NB4 (cell line): Measurements from ENCODE around the gene FAM83G.
"Not testable (repeated sequence)": the region's sequence is repeated elsewhere in the genome, so short reads cannot be mapped to it uniquely, and the experiment has no call there.

Experiments
- DNase-seq: peaks from one replicate; pipeline ENCODE4 v3.0.0; 2010; ENCODE audit warnings: low read depth
- H3K4me3 ChIP-seq: one replicate; pipeline ENCODE4 v1.5.1; 2011; ENCODE audit warnings: mild to moderate bottlenecking, low read depth, low read length, moderate library complexity
- MYC ChIP-seq: IDR thresholded peaks from 2 replicates; pipeline ENCODE4 v1.6.1; 2011; ENCODE audit warnings: low read depth, low read length
- POLR2A ChIP-seq: IDR thresholded peaks from 2 replicates; pipeline ENCODE4 v1.6.1; 2011; ENCODE audit warnings: mild to moderate bottlenecking; ENCODE audit not compliant: insufficient read length; ENCODE audit errors: extremely low read depth
- TF ChIP-seq, protein P1 (sequence below): IDR thresholded peaks from one replicate; pipeline ENCODE4 v1.5.1; 2012; ENCODE audit warnings: low read depth, low read length
- TF ChIP-seq, protein P2 (sequence below): IDR thresholded peaks from 2 replicates; pipeline ENCODE4 v1.6.1; 2011; ENCODE audit warnings: low read depth, low read length

FAM83G gene

DNA sequence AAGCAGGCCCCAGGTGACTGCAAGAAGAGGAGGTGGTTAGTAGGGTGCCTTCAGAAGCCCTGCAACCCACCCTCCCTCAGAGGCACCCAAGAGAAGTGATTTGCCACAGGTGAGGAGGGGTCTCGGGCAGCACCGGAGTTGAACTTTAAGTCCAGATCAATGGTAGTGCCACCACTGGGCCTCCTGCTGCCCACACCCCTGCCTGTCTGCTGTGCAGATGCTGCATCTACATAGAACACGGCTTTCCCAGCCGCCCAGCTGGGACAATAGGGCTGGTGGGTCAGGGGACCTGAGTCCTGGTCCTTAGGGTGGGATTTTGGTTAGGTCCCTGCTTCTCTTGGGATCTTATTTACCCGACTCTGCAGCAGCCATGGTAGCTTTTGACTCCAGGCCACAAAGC is 17.6 kb upstream of the FAM83G start:
- H3K4me3 ChIP-seq, result no peak overlapping the region
- no peak for DNase-seq
- TF ChIP-seq POLR2A (no peak), MYC (no peak)
- TF ChIP-seq, protein P1, sequence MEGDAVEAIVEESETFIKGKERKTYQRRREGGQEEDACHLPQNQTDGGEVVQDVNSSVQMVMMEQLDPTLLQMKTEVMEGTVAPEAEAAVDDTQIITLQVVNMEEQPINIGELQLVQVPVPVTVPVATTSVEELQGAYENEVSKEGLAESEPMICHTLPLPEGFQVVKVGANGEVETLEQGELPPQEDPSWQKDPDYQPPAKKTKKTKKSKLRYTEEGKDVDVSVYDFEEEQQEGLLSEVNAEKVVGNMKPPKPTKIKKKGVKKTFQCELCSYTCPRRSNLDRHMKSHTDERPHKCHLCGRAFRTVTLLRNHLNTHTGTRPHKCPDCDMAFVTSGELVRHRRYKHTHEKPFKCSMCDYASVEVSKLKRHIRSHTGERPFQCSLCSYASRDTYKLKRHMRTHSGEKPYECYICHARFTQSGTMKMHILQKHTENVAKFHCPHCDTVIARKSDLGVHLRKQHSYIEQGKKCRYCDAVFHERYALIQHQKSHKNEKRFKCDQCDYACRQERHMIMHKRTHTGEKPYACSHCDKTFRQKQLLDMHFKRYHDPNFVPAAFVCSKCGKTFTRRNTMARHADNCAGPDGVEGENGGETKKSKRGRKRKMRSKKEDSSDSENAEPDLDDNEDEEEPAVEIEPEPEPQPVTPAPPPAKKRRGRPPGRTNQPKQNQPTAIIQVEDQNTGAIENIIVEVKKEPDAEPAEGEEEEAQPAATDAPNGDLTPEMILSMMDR, result no peak
- TF ChIP-seq, protein P2, sequence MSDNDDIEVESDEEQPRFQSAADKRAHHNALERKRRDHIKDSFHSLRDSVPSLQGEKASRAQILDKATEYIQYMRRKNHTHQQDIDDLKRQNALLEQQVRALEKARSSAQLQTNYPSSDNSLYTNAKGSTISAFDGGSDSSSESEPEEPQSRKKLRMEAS, result no peak

DNA sequence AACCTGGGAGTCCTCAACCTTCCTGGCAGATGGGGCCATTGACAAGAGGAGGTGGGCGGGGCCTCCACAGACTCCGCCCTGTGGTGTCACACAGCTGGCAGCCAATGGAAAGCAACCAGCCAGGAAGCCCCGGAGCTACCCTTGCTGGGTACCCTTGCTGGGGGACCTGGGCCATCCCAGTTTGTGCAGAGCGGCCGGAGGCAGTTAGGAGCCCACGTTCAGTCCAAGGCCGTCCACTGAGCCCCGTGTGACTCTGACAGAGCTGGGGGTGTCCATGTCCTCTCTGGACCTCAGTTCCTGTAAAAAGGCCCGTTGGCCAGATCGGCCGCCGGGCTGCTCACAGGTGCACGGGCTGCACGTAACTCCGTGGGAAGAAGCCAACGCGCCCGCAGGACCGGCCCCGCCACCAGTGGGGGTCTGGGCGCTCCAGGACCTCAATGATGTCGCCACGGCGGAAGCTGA is 17.1 kb upstream of the FAM83G start:
- peak; percentile 40 for DNase-seq
- H3K4me3 ChIP-seq, result no peak overlapping the region
- TF ChIP-seq, protein P1, result no peak

DNA sequence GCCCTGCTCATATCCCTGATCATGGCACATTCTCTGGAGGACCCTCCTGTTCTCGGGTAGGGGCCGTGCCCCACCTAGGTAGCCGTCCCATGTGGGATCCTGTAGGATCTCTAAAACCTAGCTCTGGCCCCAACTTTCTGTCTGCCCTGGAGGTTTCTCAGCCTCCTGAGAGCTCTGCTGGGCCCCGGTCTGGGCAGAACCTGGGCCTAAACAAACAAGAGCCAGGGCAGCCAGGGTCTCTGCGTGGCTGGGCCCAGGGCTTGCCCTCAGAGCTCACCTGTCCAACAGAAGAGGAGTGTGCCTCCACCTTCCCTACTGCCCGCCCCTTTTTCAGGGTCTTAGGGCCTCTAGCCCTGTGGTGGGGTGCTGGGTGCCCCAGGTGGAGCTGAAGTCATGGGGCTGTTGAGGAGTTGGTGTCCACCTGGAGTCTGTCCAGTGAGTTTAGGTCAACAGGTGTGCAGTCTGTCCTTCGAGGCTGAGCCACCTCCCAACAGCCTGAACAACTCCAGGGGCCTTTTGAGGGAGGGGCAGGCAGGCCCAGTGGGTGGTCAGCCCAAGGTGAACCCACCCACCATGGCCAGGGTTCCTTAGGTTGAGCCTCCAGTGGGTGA is 16.6 kb upstream of the FAM83G start:
- H3K4me3 ChIP-seq, DNase-seq: not testable (repeated sequence)

DNA sequence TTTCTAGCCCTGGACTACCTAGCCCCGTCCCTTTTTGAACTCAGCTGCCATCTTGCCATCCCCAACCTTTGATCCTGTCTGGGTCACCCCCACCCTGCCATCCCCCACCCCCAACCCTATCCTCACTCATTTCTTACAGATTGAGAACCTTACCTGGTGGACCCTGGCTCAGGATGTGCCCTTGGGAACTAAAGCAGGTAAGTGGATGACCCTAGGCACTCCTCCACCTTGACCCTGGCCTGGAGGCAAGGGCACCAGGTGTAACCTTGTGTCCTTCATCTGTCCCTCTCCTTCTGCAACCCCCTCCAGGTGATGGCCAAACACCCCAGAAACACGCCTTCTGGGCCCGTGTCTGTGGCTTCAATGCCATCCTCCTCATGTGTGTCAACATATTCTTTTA is 15.5 kb upstream of the FAM83G start:
- no peak overlapping the region for H3K4me3 ChIP-seq
- TF ChIP-seq, protein P2, result no peak
- TF ChIP-seq, protein P1, result no peak
- TF ChIP-seq POLR2A (no peak), MYC (no peak)
- DNase-seq, result no peak

DNA sequence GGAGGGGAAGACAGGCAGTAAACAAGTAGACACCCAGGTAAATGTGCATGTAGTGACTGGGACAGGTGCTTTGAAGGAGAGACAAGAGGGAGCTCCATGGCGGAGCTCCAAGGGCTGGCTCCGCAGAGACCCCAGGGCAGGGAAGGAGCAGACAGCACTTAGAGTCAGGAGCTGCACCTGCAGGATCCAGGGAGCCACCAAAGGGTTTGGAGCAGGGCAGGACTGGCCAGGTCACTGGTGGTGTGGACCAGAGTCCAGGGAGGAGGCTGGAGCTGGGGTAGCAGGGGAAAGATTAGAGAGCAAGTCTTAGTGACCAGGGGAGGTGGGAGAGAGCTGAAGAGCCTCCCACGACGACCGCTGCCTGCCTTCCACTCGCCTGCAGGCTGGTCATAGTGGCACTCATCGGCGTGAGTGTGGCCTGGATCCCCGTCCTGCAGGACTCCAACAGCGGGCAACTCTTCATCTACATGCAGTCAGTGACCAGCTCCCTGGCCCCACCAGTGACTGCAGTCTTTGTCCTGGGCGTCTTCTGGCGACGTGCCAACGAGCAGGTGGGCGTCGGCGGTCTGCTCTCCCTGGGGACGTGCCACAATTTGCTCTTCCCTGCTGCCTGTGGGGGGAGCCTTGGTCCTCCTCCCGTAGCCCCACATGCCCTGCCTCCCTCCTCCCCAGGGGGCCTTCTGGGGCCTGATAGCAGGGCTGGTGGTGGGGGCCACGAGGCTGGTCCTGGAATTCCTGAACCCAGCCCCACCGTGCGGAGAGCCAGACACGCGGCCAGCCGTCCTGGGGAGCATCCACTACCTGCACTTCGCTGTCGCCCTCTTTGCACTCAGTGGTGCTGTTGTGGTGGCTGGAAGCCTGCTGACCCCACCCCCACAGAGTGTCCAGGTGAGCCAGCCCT is 14.7 kb upstream of the FAM83G start:
- TF ChIP-seq, protein P1, result no peak
- DNase-seq, result no peak
- H3K4me3 ChIP-seq, result no peak overlapping the region

DNA sequence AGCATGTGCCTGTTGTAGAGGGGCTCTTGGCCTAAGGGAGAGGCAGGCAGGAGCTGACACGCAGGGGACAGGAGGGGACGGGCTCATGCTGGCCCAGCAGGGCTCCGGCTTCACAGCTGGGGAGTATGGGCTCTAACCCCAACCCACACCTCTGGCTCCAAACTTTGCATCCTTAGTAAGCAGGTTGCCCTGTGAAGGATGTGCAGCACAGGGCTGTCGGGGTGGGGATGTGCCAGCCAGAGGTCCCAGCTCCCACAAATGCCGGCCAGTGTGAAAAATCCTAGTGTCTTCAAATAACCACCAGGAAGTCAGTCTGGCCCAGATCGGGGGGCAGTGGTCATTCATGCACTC is 14.0 kb upstream of the FAM83G start:
- TF ChIP-seq, protein P2, result no peak
- TF ChIP-seq, protein P1, result no peak
- no peak for TF ChIP-seq MYC
- no peak for TF ChIP-seq POLR2A
- DNase-seq, result no peak
- no peak overlapping the region for H3K4me3 ChIP-seq
